Measurements from ENCODE around the gene SF3A2.
A peak's percentile ranks its signal among the peaks of the same experiment; 100 is the strongest.

The SF3A2 gene

DNA sequence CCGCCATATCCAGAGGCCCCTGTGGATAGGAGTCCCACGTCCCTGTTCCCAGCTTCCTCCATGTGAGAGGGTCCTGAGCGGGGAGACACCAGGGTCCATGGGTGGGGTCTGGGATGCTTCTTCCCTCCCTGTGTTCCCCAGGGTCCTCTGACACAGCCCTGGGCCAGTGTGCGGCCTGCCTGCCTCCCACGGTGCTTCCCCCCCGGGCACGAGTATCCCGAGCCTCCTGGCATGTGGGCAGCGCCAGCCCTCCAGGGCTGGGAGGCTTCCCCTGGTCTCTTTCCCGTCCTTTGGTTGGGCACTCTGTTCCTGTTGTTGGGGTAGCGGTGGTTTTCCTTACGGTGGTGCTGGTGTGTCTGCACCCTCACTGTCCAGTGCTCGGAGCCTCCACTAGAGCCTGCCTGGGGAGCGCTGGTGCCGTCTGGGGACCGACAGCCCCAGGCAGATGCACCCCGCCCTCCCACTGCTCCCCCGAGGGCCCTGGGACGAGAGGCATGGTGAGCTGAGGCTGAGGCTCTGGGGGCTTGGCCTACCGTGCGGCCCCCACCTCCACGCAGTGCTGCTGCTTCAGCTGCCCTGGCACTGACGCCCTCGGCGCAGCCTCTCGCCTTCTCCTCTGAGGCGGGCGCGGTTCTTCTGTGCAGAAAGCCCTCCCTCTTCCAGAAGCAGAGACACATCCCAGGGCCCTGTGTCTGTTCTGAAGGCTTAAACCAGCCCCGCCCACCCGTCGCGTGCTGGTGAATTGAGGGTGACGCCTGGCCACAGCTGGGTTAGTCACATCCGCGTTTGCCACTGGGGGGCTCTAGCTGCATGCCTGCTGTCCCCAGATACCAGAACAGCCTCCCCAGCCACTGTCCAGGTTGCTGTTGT, 28.4 kb upstream of the SF3A2 start:
- DNase-seq: peak; percentile 23

DNA sequence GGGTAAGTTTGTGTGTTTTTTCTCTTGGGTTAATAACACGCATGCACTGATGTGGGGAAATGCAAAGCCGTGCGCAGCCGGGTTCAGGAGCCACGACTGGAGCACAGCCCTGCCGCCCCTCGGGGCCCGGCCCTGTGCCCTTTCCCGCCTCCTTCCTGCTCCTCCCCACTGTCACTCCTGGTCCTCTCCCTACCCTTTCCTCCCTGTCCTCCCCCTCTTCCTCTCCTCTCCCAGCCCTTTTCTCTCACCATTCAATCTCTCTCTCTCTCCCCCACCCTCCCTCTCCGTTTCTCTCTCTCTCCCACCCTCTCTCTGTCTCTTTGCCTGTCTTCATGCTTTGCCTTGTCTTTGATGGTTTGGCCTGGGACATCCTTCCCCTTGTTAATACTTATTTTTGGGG, 27.6 kb upstream of the SF3A2 start:
- DNase-seq: no peak

DNA sequence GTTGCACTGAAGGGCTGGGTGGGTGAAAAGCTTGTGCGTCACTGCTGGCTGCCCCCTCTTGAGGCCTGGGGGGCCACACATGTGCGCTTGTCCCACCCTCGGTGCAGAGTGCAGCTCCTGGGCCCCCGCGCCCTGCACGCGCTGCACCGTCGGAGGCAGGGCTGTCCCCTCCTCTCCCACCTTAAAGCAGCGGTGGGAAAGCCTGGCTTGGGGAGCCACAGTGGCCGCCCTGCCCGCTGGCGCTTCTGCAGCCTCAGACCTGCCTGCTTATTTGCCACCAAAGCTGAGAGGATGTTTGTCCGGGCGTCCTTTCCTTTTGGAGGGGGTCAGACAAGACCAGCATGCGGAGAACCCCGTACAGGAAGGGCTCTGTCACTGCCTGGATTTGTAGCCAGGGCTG, 27.2 kb upstream of the SF3A2 start:
- no peak for DNase-seq

DNA sequence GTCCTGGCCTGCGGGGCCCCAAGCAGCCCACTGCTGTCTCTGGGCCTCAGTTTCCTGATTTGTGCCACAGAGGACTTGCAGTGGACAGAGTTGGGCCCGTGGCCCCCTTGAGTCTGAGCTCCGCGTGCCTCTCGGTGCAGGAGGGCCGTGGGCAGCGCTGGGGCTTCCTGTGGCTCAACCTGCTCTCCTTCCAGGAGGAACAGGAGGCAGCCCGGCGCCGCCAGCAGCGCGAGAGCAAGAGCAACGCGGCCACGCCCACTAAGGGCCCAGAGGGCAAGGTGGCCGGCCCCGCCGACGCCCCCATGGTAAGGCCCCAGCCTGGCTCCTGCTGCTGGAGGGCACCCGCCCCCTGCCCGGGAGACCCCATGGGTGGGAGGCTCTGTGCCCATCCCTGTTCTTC, 26.4 kb upstream of the SF3A2 start:
- DNase-seq: no peak

DNA sequence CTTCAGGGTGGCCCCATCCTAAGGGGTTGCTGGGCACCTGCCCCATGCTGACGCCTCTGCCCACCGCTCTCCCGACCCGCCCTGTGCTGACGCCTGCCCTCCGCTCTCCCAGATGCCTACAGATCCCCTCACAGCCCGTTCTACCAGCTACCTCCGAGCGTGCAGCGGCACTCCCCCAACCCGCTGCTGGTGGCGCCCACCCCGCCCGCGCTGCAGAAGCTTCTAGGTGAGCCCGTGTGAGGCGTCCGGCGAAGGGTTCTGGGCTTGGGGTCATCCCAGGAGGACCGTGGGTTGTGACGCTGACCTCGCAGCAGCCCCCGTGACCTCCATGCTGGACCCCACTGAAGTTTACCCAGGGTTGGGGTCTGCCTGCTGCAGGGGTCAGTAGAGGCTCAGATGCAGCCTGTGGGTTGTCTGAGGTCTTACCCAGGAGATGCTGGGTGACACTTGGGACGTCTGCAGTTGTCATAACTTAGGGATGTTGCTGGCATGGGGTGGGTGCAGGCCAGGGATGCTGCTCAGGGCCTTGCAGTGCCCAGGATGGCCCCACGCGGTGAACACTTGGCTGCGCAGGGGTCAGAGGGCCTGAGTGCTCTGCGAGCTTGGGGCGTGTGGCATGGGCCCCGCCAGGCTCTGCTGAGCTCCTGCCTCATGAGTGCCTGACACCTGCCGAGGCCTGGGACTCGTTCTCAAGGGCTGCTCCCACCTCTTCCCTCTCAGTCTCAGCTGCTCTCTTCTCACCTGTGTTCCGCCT, 25.5 kb upstream of the SF3A2 start:
- no peak for DNase-seq

DNA sequence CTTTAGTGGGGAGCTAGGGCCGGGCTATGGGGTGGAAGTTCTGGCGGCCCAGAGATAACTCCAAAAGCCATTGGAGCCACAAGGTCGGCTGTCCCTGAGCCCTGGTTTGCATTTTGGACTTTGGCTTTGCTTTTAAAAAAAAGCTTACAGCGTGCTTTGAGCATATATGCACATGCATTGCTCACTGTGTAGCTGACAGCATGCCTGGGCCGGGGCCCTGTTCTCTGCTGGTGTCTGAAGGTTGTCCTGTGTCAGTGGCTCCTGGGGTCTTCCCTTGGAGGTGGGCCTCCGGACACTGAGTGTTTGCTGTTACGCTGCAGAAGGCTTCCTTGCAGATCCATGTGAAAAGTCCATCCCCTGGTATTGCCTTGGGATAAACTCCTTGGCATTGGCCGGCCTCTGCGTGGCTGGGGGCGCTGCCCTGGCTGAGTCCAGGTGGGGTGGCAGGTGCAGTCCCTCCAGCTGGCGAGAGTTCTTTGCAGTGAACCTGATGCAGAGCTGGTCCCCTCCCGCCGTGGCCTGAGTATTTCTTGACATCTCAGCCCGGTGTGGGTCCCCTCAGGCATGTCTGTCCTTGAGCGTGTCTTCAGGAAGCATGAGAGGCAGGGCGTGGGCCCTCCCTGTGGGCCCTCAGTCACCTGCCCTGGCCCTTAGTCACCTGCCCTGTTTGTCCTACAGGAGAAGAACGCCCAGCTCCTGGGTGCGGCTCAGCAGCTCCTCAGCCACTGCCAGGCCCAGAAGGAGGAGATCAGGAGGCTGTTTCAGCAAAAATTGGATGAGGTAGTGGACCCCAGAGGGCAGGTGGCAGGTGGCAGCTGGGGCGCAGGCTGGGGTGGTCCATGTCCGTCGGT, 23.5 kb upstream of the SF3A2 start:
- no peak for DNase-seq

DNA sequence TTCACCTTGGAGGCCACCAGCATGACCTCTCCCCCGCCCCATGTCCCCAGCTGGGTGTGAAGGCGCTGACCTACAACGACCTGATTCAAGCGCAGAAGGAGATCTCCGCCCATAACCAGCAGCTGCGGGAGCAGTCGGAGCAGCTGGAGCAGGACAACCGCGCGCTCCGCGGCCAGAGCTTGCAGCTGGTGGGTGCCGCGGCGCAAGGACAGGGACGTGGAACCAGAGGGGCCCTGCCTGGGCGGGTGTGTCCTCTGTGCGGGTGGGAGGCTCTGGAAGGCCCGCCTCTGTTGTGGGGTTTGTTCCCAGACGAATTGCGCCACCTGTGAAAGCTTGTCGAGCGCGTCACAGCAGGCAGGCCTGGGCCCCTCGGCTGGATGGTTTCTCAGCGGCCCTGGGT, 22.8 kb upstream of the SF3A2 start:
- DNase-seq: no peak

DNA sequence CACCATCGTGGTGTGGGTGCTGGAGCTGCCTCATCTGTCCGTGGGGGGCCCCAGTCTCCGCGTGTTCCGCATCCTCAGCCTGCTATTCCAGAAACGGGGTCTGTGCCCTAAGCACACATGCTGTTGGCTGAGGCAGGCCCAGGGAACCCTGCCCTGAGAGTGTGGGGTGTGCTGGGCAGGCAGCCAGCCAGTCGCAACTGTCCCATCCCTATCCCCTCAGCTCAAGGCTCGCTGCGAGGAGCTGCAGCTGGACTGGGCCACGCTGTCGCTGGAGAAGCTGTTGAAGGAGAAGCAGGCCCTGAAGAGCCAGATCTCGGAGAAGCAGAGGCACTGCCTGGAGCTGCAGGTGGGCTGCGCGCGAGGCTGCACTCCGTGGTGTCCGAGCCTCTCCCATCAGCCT, 22.4 kb upstream of the SF3A2 start:
- DNase-seq: no peak

DNA sequence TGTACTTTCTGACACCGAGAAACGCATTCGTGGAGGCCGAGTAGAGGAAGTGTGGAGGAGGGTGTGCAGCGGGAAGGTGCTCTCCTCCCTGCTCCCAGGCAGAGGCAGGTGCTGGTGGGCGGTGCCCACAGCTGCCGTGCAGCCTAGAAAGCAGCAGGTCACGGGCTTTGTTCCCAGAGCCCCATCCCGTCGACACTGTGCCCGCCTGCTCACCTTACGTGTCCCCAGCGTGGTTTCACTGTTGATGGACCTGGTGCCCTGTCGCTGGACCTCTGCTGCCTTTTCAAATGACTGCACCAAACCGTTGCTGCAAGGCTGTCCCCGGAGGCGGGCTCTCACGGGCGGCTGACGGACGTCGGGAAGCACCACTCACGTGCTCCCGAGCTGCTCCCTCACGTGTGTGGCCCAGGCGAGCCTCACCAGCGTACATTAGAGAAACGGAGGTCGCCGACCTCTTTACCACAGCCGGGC, 21.3 kb upstream of the SF3A2 start:
- peak; percentile 44 for DNase-seq

DNA sequence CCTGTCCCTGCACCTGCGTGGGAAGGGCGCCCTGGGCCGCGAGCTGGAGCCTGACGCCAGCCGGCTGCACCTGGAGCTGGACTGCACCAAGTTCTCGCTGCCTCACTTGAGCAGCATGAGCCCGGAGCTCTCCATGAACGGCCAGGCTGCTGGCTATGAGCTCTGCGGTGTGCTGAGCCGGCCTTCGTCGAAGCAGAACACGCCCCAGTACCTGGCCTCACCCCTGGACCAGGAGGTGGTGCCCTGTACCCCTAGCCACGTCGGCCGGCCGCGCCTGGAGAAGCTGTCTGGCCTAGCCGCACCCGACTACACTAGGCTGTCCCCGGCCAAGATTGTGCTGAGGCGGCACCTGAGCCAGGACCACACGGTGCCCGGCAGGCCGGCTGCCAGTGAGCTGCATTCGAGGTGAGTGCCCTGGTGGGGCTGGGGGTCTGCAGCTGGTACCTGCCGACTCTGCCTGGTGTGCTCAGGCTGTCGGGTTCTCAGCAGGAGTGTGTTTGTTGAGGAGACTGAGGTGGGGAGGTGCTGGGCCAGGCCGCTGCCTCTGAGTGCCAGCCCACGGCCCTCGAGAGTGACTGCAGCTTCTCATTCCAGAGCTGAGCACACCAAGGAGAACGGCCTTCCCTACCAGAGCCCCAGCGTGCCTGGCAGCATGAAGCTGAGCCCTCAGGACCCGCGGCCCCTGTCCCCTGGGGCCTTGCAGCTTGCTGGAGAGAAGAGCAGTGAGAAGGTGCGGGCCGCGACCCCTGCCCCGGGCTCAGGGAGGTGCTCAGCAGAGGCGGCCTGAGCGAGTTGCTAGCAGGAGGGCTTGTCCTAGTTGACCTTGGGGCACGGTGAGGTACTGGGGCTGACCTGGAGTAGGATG, 20.0 kb upstream of the SF3A2 start:
- no peak for DNase-seq

DNA sequence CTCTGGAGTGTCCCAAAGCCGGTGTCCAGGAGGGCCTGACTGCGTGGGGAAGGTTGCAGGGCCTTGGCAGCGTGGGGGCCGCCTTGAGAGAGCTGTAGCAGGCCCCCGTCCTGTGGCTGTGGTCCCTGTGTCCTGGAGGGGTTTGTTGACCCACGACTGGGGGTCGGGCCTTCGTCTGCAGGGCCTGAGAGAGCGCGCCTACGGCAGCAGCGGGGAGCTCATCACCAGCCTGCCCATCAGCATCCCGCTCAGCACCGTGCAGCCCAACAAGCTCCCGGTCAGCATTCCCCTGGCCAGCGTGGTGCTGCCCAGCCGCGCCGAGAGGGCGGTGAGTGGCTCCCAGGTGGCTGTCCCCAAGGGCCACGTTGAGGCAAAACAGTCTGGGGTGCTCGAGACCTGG, 19.0 kb upstream of the SF3A2 start:
- DNase-seq: no peak

DNA sequence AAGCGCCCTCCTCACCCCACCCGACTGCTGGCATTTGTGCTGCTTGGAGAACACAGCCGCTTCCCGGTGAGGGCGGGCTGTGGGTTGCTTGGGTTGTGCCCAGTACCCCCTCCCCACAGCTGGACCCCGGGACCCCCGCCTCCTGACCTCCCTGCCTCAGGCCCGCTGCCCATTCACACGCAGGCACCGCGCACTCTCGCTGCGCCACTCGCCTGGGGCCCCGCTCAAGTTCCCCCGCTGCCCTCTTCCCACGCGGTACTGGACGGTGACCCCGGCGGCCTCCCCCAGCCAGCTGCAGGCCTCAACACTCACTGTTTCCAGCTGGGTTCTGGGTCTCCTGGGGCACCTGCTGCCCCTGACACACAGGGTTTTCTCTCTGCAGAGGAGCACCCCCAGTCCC, 16.9 kb upstream of the SF3A2 start:
- no peak for DNase-seq

DNA sequence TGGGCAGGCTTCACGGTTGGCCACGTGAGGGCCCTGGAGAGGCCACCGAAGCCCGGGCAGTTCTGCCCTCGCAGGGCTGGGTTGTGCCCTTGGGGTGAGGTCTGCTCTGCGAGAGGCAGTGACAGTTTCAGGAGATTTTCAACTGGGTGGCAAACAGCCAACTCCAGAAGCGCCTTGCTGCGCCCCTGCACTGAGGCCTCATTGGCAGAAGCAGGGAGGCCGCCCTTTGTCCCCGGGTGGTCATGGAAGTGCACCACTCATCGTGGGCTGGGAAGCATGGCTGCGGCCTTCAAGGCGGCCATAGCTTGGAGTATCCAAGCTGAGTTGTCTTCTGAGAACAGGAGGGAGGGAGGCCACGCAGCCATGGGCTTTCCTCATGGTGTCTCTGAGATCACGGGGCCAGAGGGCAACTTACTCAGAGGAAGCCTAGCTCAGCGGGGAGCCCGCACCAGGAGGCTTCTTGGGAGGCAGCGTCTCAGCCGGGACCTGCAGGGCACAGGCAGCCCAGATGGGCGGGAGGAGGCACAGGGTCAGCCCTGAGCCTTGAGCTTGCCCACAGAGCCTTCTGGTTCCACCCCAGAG, 15.3 kb upstream of the SF3A2 start:
- DNase-seq: no peak

DNA sequence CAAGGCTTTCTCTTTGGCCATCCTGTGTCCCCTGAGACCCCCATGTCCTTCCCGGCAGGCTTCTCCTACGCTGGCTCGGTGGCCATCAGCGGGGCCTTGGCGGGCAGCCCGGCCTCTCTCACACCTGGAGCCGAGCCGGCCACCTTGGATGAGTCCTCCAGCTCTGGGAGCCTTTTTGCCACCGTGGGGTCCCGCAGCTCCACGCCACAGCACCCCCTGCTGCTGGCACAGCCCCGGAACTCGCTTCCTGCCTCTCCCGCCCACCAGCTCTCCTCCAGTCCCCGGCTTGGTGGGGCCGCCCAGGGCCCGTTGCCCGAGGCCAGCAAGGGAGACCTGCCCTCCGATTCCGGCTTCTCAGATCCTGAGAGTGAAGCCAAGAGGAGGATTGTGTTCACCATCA, 14.7 kb upstream of the SF3A2 start:
- no peak for DNase-seq

DNA sequence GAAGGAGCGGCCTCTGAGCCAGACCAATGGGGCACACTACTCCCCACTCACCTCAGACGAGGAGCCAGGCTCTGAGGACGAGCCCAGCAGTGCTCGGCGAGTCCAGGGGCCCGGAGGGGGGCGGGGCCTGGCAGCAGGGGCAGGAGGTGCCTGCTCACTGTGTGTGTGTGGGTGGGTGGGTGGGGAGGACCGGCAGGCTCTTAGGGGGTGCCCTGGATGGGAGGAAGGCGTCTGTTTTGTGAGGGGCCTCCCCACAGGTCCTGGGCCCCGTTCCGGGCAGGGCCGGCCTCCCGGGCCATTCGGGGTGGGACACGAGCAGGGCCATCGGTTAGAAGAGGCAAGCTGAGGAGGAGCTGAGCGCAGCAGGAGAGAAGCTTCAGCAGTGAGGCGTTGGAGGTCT, 13.2 kb upstream of the SF3A2 start:
- DNase-seq: no peak

DNA sequence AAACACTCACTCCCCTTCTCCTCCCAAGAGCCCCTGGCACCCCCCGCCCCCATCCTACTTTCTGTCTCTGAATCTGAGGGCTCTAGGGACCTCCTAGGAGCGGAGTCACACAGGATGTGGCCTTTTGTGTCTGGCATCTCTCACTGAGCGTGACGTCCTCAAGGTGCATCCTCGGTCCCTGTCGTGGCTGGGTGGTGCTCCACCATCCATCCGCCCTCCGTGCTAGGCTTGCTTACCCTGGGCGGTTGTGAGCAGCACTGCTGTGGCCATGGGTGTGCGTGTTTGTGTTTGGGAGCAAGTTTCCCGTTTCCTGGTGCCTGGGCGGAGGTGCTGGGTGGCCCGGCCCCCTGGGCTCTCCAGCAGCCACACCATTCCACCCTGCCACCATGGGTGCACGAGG, 12.7 kb upstream of the SF3A2 start:
- DNase-seq: no peak

DNA sequence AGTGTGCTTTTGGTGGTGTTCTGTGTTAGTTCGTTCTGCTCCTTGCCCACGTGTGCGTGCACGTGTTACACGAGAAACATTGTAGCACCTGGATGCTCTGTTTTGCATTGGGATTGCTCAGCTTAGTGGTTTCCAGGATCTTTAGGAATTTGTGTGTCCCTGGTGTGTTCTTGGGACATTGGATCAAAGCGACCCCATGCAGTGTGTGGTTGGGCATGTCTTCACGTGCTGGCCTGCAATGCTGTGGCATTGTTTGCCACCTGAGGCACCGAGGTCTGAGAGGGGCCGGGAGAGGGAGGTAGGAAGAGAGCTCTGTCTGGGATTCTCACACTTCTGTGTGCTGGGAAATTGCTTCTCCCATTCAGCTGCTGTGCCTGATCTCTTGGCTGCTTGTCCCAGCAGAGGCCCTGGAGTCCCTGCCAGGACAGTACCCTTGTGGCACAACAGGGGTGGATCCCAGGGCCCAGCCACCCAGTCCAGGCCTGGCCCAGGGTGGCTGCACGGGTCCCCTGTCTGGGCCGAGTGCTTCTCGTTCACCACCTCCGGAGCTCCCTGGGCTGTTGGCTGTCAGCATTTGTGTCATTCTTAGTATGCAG, 11.8 kb upstream of the SF3A2 start:
- no peak for DNase-seq

DNA sequence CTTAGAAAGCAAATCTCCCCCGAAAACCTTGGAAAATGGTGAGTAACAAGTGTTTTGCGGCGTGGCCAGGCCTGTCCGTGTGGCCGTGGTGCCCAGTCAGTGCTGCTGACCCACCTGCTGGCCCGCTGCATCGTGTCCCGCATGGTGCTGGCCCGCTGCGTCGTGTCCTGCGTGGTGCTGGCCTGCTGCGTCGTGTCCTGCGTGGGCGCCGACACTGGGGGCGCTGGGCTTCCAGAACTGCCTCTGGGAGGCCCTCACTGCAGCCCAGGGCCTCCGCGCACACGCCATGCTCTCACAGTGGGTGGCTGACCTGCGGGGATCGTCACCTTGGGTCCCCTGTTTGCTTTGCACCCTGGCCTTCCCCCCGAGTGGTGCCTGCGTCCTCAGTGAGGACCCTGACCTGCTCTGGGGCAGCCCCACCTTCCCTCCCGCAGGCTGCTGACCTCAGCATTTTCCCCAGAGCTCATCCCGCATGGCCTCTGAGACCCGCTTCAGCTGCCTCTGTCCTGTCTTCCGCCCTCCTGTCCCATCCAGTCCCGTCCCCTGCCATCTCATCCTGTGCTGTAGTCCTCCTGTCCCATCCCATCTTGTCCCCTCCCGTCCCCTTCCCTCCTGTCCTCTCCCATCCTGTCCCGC, 11.1 kb upstream of the SF3A2 start:
- no peak for DNase-seq

DNA sequence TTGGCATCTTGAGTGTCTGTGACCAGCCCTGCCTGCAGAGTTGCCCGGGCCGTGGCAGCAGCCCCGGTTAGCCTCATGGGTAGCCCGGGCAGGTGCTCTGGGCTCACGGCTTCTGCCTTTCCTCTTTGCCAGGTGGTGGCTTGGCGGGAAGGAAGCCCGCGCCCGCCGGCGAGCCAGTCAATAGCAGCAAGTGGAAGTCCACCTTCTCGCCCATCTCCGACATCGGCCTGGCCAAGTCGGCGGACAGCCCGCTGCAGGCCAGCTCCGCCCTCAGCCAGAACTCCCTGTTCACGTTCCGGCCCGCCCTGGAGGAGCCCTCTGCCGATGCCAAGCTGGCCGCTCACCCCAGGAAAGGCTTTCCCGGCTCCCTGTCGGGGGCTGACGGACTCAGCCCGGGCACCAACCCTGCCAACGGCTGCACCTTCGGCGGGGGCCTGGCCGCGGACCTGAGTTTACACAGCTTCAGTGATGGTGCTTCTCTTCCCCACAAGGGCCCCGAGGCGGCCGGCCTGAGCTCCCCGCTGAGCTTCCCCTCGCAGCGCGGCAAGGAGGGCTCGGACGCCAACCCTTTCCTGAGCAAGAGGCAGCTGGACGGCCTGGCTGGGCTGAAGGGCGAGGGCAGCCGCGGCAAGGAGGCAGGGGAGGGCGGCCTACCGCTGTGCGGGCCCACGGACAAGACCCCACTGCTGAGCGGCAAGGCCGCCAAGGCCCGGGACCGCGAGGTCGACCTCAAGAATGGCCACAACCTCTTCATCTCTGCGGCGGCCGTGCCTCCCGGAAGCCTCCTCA, 10.4 kb upstream of the SF3A2 start:
- no peak for DNase-seq

DNA sequence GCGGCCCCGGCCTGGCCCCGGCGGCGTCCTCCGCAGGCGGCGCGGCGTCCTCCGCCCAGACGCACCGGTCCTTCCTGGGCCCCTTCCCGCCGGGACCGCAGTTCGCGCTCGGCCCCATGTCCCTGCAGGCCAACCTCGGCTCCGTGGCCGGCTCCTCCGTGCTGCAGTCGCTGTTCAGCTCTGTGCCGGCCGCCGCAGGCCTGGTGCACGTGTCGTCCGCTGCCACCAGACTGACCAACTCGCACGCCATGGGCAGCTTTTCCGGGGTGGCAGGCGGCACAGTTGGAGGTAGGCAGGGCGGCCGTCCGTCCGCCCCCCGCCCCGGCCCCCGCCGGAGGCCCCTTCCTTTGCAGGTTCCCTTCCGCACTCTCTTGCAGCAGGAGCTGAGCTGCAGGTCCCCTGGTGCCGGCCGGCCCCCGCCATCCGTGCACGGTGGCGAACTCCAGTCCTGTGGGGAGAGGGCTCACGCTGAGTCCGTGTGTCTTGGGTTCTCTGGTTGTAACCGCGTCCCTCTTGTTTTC, 9.7 kb upstream of the SF3A2 start:
- DNase-seq: no peak

All from CD4-positive, alpha-beta T cell treated with Interleukin-12 subunit alpha and Interleukin-12 subunit beta, for 1 hour (primary cell).